Measurements from ENCODE around the gene PLBD1. TPM values are rescaled to one million over a fixed set of nuclear protein-coding genes. Genes with fewer than 3 reads are reported as not detected.

Gene PLBD1
- total RNA-seq, 1 donor = 4.7 TPM

DNA sequence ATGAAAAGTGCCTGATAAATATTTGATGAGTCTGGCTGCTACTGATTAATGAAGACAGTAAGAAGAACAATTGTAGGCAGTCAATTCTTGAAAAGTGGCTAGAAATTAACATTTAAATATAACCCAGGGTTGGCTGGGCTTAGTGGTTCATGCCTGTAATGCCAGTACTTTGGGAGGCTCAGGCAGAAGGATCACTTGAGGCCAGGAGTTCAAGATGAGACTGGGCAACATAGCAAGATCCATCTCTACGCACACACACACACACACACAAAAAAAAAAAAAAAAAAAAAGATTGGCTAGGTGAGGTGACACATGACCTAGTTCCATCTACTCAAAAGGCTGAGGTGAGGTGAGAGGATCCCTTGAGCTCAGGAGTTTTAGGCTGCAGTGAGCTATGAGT lies 7.9 kb upstream of the PLBD1 start:
- H3K4me2 ChIP-seq (ENCODE audit: insufficient read depth, low read length) = no peak overlapping the region
- H3K4me3 ChIP-seq (ENCODE audit: insufficient read depth, low read length) = no peak overlapping the region
- H3K36me3 ChIP-seq (ENCODE audit: insufficient read depth, low read length) = no peaks in the 10 kb centered on the region
- no peaks in the 10 kb centered on the region for H3K9me3 ChIP-seq (ENCODE audit: low read depth, low read length)
- H3K4me1 ChIP-seq (ENCODE audit: insufficient read depth, low read length) = no peaks in the 10 kb centered on the region
- TF ChIP-seq, protein P1, sequence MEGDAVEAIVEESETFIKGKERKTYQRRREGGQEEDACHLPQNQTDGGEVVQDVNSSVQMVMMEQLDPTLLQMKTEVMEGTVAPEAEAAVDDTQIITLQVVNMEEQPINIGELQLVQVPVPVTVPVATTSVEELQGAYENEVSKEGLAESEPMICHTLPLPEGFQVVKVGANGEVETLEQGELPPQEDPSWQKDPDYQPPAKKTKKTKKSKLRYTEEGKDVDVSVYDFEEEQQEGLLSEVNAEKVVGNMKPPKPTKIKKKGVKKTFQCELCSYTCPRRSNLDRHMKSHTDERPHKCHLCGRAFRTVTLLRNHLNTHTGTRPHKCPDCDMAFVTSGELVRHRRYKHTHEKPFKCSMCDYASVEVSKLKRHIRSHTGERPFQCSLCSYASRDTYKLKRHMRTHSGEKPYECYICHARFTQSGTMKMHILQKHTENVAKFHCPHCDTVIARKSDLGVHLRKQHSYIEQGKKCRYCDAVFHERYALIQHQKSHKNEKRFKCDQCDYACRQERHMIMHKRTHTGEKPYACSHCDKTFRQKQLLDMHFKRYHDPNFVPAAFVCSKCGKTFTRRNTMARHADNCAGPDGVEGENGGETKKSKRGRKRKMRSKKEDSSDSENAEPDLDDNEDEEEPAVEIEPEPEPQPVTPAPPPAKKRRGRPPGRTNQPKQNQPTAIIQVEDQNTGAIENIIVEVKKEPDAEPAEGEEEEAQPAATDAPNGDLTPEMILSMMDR (IDR thresholded peaks at IDR 0.05; ENCODE audit: extremely low read depth, low read depth, low read length) = no peak
- no peaks in the 10 kb centered on the region for H3K79me2 ChIP-seq (ENCODE audit: insufficient read depth, low read length)
- H3K27me3 ChIP-seq (ENCODE audit: insufficient read depth, low read length) = no peaks in the 10 kb centered on the region
- no peak overlapping the region for H3K27ac ChIP-seq (ENCODE audit: low read depth, low read length)
- H4K20me1 ChIP-seq (ENCODE audit: insufficient read depth, low read length) = no peaks in the 10 kb centered on the region
- no peak overlapping the region for H2AFZ ChIP-seq (ENCODE audit: low read length)
- no peak for DNase-seq (ENCODE audit: insufficient read length, low spot score, missing footprints)

DNA sequence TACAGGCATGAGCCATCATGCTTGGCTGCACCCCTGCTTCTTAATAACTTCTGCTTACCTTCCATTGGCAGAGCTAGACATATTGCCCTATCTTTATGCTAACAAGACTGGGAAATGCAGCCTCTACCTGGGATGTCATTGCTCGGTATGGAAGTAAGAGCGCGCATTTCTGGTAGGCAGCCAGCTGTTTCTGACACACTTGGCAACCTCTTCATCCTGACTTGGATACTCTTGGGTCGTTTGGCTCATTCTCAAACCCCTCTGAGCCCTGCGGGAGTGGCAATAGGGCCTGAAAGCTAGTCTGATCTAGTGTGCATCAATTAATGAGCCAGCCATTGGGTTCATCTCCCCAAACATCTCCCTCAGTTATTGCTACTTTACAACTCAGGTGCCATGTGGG lies 5.4 kb upstream of the PLBD1 start:
- H4K20me1 ChIP-seq (ENCODE audit: insufficient read depth, low read length) = no peaks in the 10 kb centered on the region
- H3K79me2 ChIP-seq (ENCODE audit: insufficient read depth, low read length) = no peaks in the 10 kb centered on the region
- no peak overlapping the region for H3K27ac ChIP-seq (ENCODE audit: low read depth, low read length)
- H3K4me2 ChIP-seq (ENCODE audit: insufficient read depth, low read length) = no peak overlapping the region
- H3K27me3 ChIP-seq (ENCODE audit: insufficient read depth, low read length) = no peaks in the 10 kb centered on the region
- H3K4me3 ChIP-seq (ENCODE audit: insufficient read depth, low read length) = no peak overlapping the region
- no peaks in the 10 kb centered on the region for H3K36me3 ChIP-seq (ENCODE audit: insufficient read depth, low read length)
- no peak overlapping the region for H2AFZ ChIP-seq (ENCODE audit: low read length)
- no peak for DNase-seq (ENCODE audit: insufficient read length, low spot score, missing footprints)
- H3K9me3 ChIP-seq (ENCODE audit: low read depth, low read length) = no peaks in the 10 kb centered on the region
- TF ChIP-seq, protein P1 (IDR thresholded peaks at IDR 0.05; ENCODE audit: extremely low read depth, low read depth, low read length) = no peak
- H3K4me1 ChIP-seq (ENCODE audit: insufficient read depth, low read length) = no peaks in the 10 kb centered on the region

DNA sequence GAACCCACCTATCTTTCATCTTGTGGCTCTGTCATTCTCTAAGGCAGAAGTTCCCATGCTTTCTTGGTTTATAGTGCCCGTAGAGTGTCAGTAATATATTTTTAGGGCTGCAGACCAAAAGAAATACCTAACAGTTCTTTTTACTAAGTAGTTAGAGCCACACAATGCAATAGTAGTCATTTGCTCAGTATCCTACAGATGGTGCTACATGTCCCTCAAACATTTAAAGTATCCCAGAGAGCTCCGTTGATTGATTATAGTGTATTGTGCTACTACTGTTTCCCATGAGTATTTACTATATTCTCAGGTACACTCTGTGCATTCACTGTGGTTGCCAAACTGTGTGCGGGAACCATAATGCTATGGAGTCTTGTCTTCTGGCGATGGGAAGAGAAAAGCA lies 4.7 kb upstream of the PLBD1 start:
- no peak for DNase-seq (ENCODE audit: insufficient read length, low spot score, missing footprints)
- Histone ChIP-seq H3K4me2 (ENCODE audit: insufficient read depth, low read length) (no peak overlapping the region), H3K9me3 (ENCODE audit: low read depth, low read length) (no peaks in the 10 kb centered on the region), H3K4me1 (ENCODE audit: insufficient read depth, low read length) (no peaks in the 10 kb centered on the region), H3K27me3 (ENCODE audit: insufficient read depth, low read length) (no peaks in the 10 kb centered on the region), H3K79me2 (ENCODE audit: insufficient read depth, low read length) (no peaks in the 10 kb centered on the region), H4K20me1 (ENCODE audit: insufficient read depth, low read length) (no peaks in the 10 kb centered on the region), H3K27ac (ENCODE audit: low read depth, low read length) (no peak overlapping the region), H3K4me3 (ENCODE audit: insufficient read depth, low read length) (no peak overlapping the region), H2AFZ (ENCODE audit: low read length) (no peak overlapping the region), H3K36me3 (ENCODE audit: insufficient read depth, low read length) (no peaks in the 10 kb centered on the region)
- TF ChIP-seq, protein P1 (IDR thresholded peaks at IDR 0.05; ENCODE audit: extremely low read depth, low read depth, low read length) = no peak

DNA sequence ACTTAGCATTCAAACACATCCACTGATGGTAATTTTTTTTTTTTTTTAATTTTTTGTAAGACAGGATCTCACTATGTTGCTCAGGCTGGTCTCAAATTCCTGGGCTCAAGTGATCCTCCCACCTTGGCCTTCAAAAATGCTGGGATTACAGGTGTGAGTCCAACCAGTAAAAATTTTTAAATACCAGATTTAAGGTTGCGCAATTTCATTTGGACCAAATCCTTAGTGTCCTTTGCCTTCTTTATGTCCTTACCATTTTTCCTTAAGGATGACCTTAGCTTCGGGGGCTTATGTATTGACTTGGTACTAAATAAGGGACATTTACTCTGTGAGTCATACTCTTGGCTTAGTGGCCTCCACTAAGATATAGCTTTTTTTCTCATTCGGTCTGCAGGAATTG lies 4.1 kb upstream of the PLBD1 start:
- TF ChIP-seq, protein P1 (IDR thresholded peaks at IDR 0.05; ENCODE audit: extremely low read depth, low read depth, low read length) = no peak
- Histone ChIP-seq H3K9me3 (ENCODE audit: low read depth, low read length) (no peaks in the 10 kb centered on the region), H3K27me3 (ENCODE audit: insufficient read depth, low read length) (no peaks in the 10 kb centered on the region), H3K36me3 (ENCODE audit: insufficient read depth, low read length) (no peaks in the 10 kb centered on the region), H3K79me2 (ENCODE audit: insufficient read depth, low read length) (no peaks in the 10 kb centered on the region), H3K4me2 (ENCODE audit: insufficient read depth, low read length) (no peak overlapping the region), H4K20me1 (ENCODE audit: insufficient read depth, low read length) (no peaks in the 10 kb centered on the region), H3K4me1 (ENCODE audit: insufficient read depth, low read length) (no peaks in the 10 kb centered on the region), H2AFZ (ENCODE audit: low read length) (no peak overlapping the region), H3K4me3 (ENCODE audit: insufficient read depth, low read length) (no peak overlapping the region), H3K27ac (ENCODE audit: low read depth, low read length) (no peak overlapping the region)
- no peak for DNase-seq (ENCODE audit: insufficient read length, low spot score, missing footprints)

All from osteoblast (primary cell).